Retinal pigment epithelial cell (primary cell): ENCODE results near the gene WFDC9.
"Not testable (repeated sequence)": the region's sequence is repeated elsewhere in the genome, so short reads cannot be mapped to it uniquely, and the experiment has no call there.

Experiments used
- DNase-seq: peaks from one replicate; pipeline ENCODE4 v3.0.0-alpha.2; 2010; ENCODE audit warnings: low read depth
- H3K4me3 ChIP-seq: 2 replicates; pipeline ENCODE4 v1.5.1; 2011; ENCODE audit warnings: mild to moderate bottlenecking, low read length, control low read depth, moderate library complexity
- TF ChIP-seq, protein P1 (sequence below): conservative IDR thresholded peaks from 2 replicates; pipeline ENCODE4 v1.5.1; 2011; ENCODE audit warnings: low read depth, low read length, control low read depth, inconsistent platforms

The WFDC9 gene

GRCh38 chr20:45592574-45593189, 38.4 kb downstream of the WFDC9 start:
- no peak overlapping the region for H3K4me3 ChIP-seq
- TF ChIP-seq, protein P1, sequence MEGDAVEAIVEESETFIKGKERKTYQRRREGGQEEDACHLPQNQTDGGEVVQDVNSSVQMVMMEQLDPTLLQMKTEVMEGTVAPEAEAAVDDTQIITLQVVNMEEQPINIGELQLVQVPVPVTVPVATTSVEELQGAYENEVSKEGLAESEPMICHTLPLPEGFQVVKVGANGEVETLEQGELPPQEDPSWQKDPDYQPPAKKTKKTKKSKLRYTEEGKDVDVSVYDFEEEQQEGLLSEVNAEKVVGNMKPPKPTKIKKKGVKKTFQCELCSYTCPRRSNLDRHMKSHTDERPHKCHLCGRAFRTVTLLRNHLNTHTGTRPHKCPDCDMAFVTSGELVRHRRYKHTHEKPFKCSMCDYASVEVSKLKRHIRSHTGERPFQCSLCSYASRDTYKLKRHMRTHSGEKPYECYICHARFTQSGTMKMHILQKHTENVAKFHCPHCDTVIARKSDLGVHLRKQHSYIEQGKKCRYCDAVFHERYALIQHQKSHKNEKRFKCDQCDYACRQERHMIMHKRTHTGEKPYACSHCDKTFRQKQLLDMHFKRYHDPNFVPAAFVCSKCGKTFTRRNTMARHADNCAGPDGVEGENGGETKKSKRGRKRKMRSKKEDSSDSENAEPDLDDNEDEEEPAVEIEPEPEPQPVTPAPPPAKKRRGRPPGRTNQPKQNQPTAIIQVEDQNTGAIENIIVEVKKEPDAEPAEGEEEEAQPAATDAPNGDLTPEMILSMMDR: peak; percentile 57
- DNase-seq: no peak

DNA sequence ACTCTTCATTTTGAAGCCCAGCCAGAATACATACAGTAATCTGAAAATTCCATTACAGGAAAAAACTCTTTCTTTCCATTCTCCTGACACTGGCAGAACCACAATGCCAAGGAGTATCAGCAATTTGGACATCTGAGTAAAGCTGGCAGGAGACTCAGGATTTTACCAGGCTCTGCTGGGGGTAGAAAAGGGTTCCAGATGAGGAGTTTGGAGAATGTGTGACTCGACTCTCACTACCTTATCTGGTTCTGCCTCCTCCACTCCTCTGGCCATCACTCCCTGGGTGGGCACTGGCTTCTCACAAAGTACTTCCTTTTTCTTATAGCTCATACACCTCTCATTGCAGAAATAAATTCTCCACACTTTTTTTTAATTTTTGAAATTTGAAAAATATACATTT, 41.4 kb downstream of the WFDC9 start:
- H3K4me3 ChIP-seq: no peak overlapping the region
- TF ChIP-seq, protein P1: no peak
- DNase-seq: no peak

GRCh38 chr20:45588800-45589199, 42.3 kb downstream of the WFDC9 start:
- H3K4me3 ChIP-seq: no peak overlapping the region
- no peak for DNase-seq
- TF ChIP-seq, protein P1: no peak

GRCh38 chr20:45585986-45586385, 45.1 kb downstream of the WFDC9 start:
- DNase-seq, H3K4me3 ChIP-seq: not testable (repeated sequence)

- H3K4me3 ChIP-seq, DNase-seq: not testable (repeated sequence)
Measured at GRCh38 chr20:45584294-45584693, 46.8 kb downstream of the WFDC9 start.

GRCh38 chr20:45583502-45583901, 47.6 kb downstream of the WFDC9 start:
- TF ChIP-seq, protein P1: no peak
- H3K4me3 ChIP-seq: no peak overlapping the region
- no peak for DNase-seq

DNA sequence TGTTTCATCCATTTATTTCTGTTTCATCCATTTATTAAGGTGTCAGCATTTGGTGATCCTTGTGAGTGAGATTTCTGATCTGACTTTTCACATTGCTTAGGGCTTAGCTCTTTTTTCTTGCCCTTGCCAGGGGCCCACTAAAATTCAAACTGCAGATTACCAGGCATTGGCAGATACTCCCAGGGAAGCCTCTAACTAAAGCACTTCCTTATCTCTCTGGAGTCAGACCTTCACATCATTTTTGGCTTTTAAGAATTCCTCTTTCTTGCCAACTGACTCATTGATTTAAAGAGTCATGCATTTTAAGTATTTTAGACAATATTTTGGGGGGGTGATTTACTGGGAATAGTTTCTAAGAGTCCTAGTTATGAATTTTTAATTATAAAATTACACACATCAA, 49.4 kb downstream of the WFDC9 start:
- TF ChIP-seq, protein P1: no peak
- no peak overlapping the region for H3K4me3 ChIP-seq
- no peak for DNase-seq

GRCh38 chr20:45579184-45579583, 51.9 kb downstream of the WFDC9 start, which contains the start of gene WFDC8:
Gene WFDC8 (minus strand): TSS chr20:45579284. CDS start chr20:45579247, 37 bp downstream.
- DNase-seq: no peak
- H3K4me3 ChIP-seq: no peak within 1 kb of the TSS
- TF ChIP-seq, protein P1: no peak
